NCI-H2196 treated with DMSO at 0.1 percent for 48 hours (cell line): Measurements from ENCODE around the gene MAML2.

Experiments used
- DNase-seq: peaks from one replicate; lab custom pipeline; 2025; ENCODE audit not compliant: unreplicated experiment; lab: John Stamatoyannopoulos, UW

MAML2 gene

DNA sequence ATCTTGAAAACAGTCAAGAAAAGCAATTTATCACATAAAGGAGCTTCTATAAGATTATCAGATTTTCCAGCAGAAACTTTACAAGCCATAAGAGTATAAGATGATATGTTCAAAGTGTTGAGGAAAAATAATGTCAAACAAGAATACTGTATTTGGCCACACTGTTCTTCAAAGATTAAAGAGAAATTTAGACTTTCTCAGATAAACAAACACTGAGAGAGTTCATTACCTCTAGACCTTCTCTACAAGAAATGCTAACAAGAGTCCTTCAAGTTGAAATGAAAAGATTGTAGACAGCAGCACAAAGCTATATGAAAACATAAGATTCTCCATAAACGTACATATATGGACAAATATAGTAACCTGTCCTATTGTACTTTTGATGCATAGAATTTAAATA is 411.1 kb downstream of the MAML2 start:
- DNase-seq: no peak

- DNase-seq: no peak
Measured at GRCh38 chr11:95930948-95931347, 412.0 kb downstream of the MAML2 start.

- no peak for DNase-seq
Measured at GRCh38 chr11:95926726-95927125, 416.3 kb downstream of the MAML2 start.
